Parathyroid adenoma (tissue), 2 donors: Measurements from ENCODE around the gene CXCR1.

Source experiments
- H2AFZ ChIP-seq: fragments of 300-600 bp; sonication (generic); one replicate; pipeline ENCODE4 v1.7.0; 2017; ENCODE audit warnings: antibody characterized with exemption, mild to moderate bottlenecking
- H3K27ac ChIP-seq: fragments of 300-600 bp; sonication (generic); one replicate; pipeline ENCODE4 v1.7.0; 2017
- H3K27me3 ChIP-seq: fragments of 300-600 bp; sonication (generic); one replicate; pipeline ENCODE4 v1.7.0; 2017; ENCODE audit warnings: low read length; ENCODE audit not compliant: control insufficient read depth, insufficient read depth
- H3K36me3 ChIP-seq: fragments of 300-600 bp; sonication (generic); one replicate; pipeline ENCODE4 v1.7.0; 2017; ENCODE audit warnings: low read length; ENCODE audit not compliant: control insufficient read depth, insufficient read depth
- H3K4me1 ChIP-seq: fragments of 300-600 bp; sonication (generic); one replicate; pipeline ENCODE4 v1.7.0; 2017; ENCODE audit warnings: control low read depth
- H3K4me2 ChIP-seq: fragments of 300-600 bp; sonication (generic); one replicate; pipeline ENCODE4 v1.7.0; 2017; ENCODE audit warnings: low read length
- H3K4me3 ChIP-seq: fragments of 300-600 bp; sonication (generic); one replicate; pipeline ENCODE4 v1.7.0; 2017; ENCODE audit warnings: low read depth, low read length
- H3K79me2 ChIP-seq: fragments of 300-600 bp; sonication (generic); one replicate; pipeline ENCODE4 v1.7.0; 2017; ENCODE audit warnings: control low read depth
- H3K9ac ChIP-seq: fragments of 300-600 bp; sonication (generic); one replicate; pipeline ENCODE4 v1.7.0; 2017; ENCODE audit warnings: mild to moderate bottlenecking
- H3K9me3 ChIP-seq: fragments of 300-600 bp; sonication (generic); one replicate; pipeline ENCODE4 v1.7.0; 2017; ENCODE audit warnings: low read length; ENCODE audit not compliant: control insufficient read depth
- CTCF ChIP-seq: fragments of 300-600 bp; sonication (generic); IDR thresholded peaks from one replicate; pipeline ENCODE4 v1.7.0; 2017; ENCODE audit warnings: antibody characterized with exemption, mild to moderate bottlenecking
- donor health status: primary hyperparathyroidism.

Gene CXCR1

GRCh38 chr2:218166791-218167190, at the start of gene CXCR1:
Gene CXCR1, minus strand, starts transcription at chr2:218166962. Its CDS starts 1,751 bp downstream, at chr2:218165211.
- H3K79me2 ChIP-seq = no peaks in the 10 kb centered on the region
- H3K27me3 ChIP-seq = no peaks in the 10 kb centered on the region
- H3K9me3 ChIP-seq = no peaks in the 10 kb centered on the region
- no peak within 1 kb of the TSS for H3K4me2 ChIP-seq
- no peaks in the 10 kb centered on the region for H3K36me3 ChIP-seq
- H3K4me1 ChIP-seq = no peaks in the 10 kb centered on the region
- no peak for TF ChIP-seq CTCF
- H3K4me3 ChIP-seq = no peak within 1 kb of the TSS
- no peak within 1 kb of the TSS for H3K27ac ChIP-seq
- H2AFZ ChIP-seq = no peak within 1 kb of the TSS
- H3K9ac ChIP-seq = no peak within 1 kb of the TSS

- Histone ChIP-seq H3K4me1 (peaks cover 6% of the 10 kb centered on the region), H3K79me2 (peaks cover 25% of the 10 kb centered on the region), H3K9me3 (no peaks in the 10 kb centered on the region), H3K27ac (peak overlapping the region; percentile 91), H3K36me3 (no peaks in the 10 kb centered on the region), H3K4me2 (peak overlapping the region; percentile 90), H3K4me3 (peak overlapping the region; percentile 70), H3K9ac (no peak overlapping the region), H2AFZ (peak overlapping the region; percentile 98), H3K27me3 (no peaks in the 10 kb centered on the region)
- no peak for TF ChIP-seq CTCF
Measured at GRCh38 chr2:218216336-218216673, 49.5 kb upstream of the CXCR1 start.

GRCh38 chr2:218214116-218214515, 47.4 kb upstream of the CXCR1 start:
- Histone ChIP-seq H3K9me3 (no peaks in the 10 kb centered on the region), H3K4me2 (no peak overlapping the region), H3K79me2 (peaks cover 12% of the 10 kb centered on the region), H3K36me3 (no peaks in the 10 kb centered on the region), H3K4me3 (no peak overlapping the region), H3K27me3 (no peaks in the 10 kb centered on the region), H3K9ac (no peak overlapping the region), H3K4me1 (peaks cover 6% of the 10 kb centered on the region), H3K27ac (no peak overlapping the region), H2AFZ (no peak overlapping the region)
- no peak for TF ChIP-seq CTCF

GRCh38 chr2:218209078-218209477, 42.3 kb upstream of the CXCR1 start:
- no peaks in the 10 kb centered on the region for H3K27me3 ChIP-seq
- H3K9me3 ChIP-seq = no peaks in the 10 kb centered on the region
- no peak for TF ChIP-seq CTCF
- H2AFZ ChIP-seq = no peak overlapping the region
- no peak overlapping the region for H3K4me3 ChIP-seq
- no peak overlapping the region for H3K9ac ChIP-seq
- no peak overlapping the region for H3K4me2 ChIP-seq
- H3K79me2 ChIP-seq = no peaks in the 10 kb centered on the region
- no peak overlapping the region for H3K27ac ChIP-seq
- H3K4me1 ChIP-seq = no peaks in the 10 kb centered on the region
- H3K36me3 ChIP-seq = no peaks in the 10 kb centered on the region

- Histone ChIP-seq H3K36me3 (no peaks in the 10 kb centered on the region), H3K9ac (no peak overlapping the region), H3K4me2 (no peak overlapping the region), H3K4me1 (no peaks in the 10 kb centered on the region), H2AFZ (no peak overlapping the region), H3K79me2 (no peaks in the 10 kb centered on the region), H3K27me3 (no peaks in the 10 kb centered on the region), H3K27ac (no peak overlapping the region), H3K9me3 (no peaks in the 10 kb centered on the region), H3K4me3 (no peak overlapping the region)
- no peak for TF ChIP-seq CTCF
Measured at GRCh38 chr2:218202266-218202665, 35.5 kb upstream of the CXCR1 start.
